Measurements from ENCODE around the gene GID8.
"Not testable (repeated sequence)": the region's sequence is repeated elsewhere in the genome, so short reads cannot be mapped to it uniquely, and the experiment has no call there.

The GID8 gene

DNA sequence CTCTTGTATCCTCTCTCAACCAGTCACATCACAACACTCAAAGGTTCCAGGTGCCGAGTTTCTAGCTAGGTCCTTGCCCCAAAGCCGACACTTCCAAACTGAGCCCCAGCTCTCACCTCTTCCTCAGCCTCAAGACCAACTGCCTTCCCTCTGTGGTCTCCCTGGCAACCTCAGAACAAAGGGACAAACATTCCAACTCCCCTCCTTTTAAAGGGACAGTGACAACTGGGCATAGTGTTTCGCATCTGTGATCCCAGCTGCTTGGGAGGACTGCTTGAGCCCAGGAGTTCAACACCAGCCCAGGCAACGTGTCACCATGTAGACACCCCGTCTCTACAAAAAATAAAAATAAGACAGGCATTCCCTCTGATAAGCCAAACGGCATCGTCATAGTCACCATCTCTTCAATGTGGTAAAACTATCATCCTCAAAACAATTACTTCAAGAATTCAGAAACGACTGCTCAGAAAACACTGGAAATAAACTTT, 22.9 kb upstream of the GID8 start:
- H3K9me3 ChIP-seq (ENCODE audit: control insufficient read depth, insufficient read depth, low read depth, low read length), result no peaks in the 10 kb centered on the region
- no peaks in the 10 kb centered on the region for H3K27me3 ChIP-seq (ENCODE audit: control insufficient read depth, insufficient read depth, low read length)
- peaks cover 58% of the 10 kb centered on the region for H3K4me1 ChIP-seq (ENCODE audit: control insufficient read depth, insufficient read depth, low read length)
- no peak overlapping the region for H3K27ac ChIP-seq (ENCODE audit: low read depth, low read length)
- no peak overlapping the region for H3K4me3 ChIP-seq (ENCODE audit: low read depth, low read length)
- peaks cover 43% of the 10 kb centered on the region for H3K36me3 ChIP-seq (ENCODE audit: control insufficient read depth, insufficient read depth, low read length)
- no peak overlapping the region for H3K9ac ChIP-seq (ENCODE audit: low read length)

DNA sequence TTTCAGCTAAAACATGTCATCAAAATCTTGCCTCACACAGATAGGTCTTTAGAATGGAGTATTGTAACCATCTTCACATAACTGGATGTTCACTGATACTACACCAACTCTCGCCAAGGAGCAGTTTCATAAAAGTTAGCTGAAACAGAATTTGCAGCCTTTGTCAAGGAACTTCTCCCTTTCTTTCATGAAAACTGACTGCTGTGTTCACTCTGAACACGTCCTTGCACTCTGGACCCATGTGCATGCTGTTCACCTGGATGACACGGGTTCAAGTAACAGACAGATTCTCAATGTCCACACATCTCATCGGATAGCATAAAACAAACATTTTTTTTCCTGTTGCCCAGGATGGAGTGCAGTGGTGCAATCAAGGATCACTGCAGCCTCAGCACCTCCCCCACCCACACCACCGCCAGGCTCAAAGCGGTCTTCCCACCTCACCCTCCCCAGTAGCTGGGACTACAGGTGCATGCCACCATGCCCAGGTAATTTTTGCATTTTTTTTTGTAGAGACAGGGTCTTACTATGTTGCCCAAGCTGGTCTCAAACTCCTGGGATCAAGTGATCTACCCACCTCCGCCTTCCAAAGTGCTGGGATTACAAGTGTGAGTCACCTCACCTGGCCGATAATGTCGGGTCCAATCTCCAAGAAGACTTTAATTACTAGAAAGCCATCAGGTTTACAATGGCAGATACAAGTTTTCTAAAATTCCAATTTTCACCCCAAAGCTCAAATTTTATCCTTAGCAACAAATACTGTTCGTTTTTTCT, 21.1 kb upstream of the GID8 start:
- Histone ChIP-seq H3K4me3 (ENCODE audit: low read depth, low read length) (no peak overlapping the region), H3K4me1 (ENCODE audit: control insufficient read depth, insufficient read depth, low read length) (peaks cover 72% of the 10 kb centered on the region), H3K9me3 (ENCODE audit: control insufficient read depth, insufficient read depth, low read depth, low read length) (no peaks in the 10 kb centered on the region), H3K36me3 (ENCODE audit: control insufficient read depth, insufficient read depth, low read length) (peaks cover 24% of the 10 kb centered on the region), H3K27ac (ENCODE audit: low read depth, low read length) (no peak overlapping the region), H3K27me3 (ENCODE audit: control insufficient read depth, insufficient read depth, low read length) (no peaks in the 10 kb centered on the region), H3K9ac (ENCODE audit: low read length) (no peak overlapping the region)

DNA sequence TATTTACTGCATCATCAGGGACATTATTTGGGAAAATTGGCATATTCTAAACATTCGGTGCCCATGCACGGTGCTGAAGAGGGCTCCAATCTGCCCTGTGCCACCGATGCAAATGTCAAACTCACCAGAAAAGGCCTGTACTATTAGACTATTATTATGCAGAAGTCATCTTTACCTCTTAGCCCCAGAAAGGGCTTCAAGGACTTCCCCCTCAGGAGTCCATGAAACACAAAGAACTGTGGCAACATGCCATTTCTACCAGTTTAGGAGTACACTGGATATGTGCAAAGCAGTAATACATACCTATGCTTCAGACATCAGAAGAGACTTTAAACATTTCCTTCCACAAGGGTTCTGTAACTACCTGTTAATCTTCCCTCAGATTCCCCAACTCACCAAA, 20.2 kb upstream of the GID8 start:
- no peak overlapping the region for H3K9ac ChIP-seq (ENCODE audit: low read length)
- H3K4me1 ChIP-seq (ENCODE audit: control insufficient read depth, insufficient read depth, low read length), result peaks cover 77% of the 10 kb centered on the region
- H3K27me3 ChIP-seq (ENCODE audit: control insufficient read depth, insufficient read depth, low read length), result no peaks in the 10 kb centered on the region
- no peak overlapping the region for H3K27ac ChIP-seq (ENCODE audit: low read depth, low read length)
- H3K36me3 ChIP-seq (ENCODE audit: control insufficient read depth, insufficient read depth, low read length), result peaks cover 17% of the 10 kb centered on the region
- H3K9me3 ChIP-seq (ENCODE audit: control insufficient read depth, insufficient read depth, low read depth, low read length), result no peaks in the 10 kb centered on the region
- H3K4me3 ChIP-seq (ENCODE audit: low read depth, low read length), result no peak overlapping the region

GRCh38 chr20:62918147-62918546, 19.8 kb upstream of the GID8 start:
- Histone ChIP-seq H3K27me3 (ENCODE audit: control insufficient read depth, insufficient read depth, low read length) (no peaks in the 10 kb centered on the region), H3K27ac (ENCODE audit: low read depth, low read length) (no peak overlapping the region), H3K9ac (ENCODE audit: low read length) (no peak overlapping the region), H3K9me3 (ENCODE audit: control insufficient read depth, insufficient read depth, low read depth, low read length) (no peaks in the 10 kb centered on the region), H3K36me3 (ENCODE audit: control insufficient read depth, insufficient read depth, low read length) (peaks cover 13% of the 10 kb centered on the region), H3K4me1 (ENCODE audit: control insufficient read depth, insufficient read depth, low read length) (peaks cover 77% of the 10 kb centered on the region), H3K4me3 (ENCODE audit: low read depth, low read length) (0 out of 2 replicates have a peak overlapping the region, but pooled peaks have one; percentile 6)

GRCh38 chr20:62918831-62919230, 19.1 kb upstream of the GID8 start:
- H3K36me3 ChIP-seq (ENCODE audit: control insufficient read depth, insufficient read depth, low read length), result peaks cover 6% of the 10 kb centered on the region
- H3K4me3 ChIP-seq (ENCODE audit: low read depth, low read length), result no peak overlapping the region
- no peaks in the 10 kb centered on the region for H3K27me3 ChIP-seq (ENCODE audit: control insufficient read depth, insufficient read depth, low read length)
- peaks cover 83% of the 10 kb centered on the region for H3K4me1 ChIP-seq (ENCODE audit: control insufficient read depth, insufficient read depth, low read length)
- no peaks in the 10 kb centered on the region for H3K9me3 ChIP-seq (ENCODE audit: control insufficient read depth, insufficient read depth, low read depth, low read length)
- no peak overlapping the region for H3K9ac ChIP-seq (ENCODE audit: low read length)
- no peak overlapping the region for H3K27ac ChIP-seq (ENCODE audit: low read depth, low read length)

DNA sequence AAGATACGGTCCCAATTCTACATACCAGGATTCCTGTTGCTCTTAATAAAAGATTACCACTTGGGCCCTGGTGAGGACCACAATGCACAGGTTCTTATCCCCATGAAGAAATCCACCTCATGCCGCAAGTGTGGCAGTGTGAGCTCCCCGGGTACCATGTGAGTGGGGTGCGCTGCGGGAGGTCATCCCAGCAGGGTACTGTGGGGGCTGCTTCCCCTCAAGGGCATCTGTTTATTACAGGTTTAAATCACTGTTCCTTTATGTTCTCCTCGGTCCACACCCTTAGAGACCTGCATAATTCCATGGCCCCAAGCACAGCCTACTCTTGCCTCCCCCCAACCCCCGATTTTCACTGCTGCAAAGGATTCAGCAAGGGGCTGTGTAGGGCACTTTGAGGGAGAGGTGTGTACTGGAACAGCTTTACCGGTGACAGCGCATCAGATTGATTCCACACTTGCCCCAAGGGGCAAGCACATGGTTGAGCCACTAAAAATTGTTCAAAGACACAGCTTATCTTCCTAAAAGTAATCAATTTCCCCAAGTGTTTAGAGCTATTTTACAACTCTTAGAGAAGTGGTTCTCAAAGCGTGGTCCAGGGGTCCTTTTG, 17.8 kb upstream of the GID8 start:
- no peaks in the 10 kb centered on the region for H3K27me3 ChIP-seq (ENCODE audit: control insufficient read depth, insufficient read depth, low read length)
- H3K4me3 ChIP-seq (ENCODE audit: low read depth, low read length), result 0 out of 2 replicates have a peak overlapping the region, but pooled peaks have one; percentile 3
- no peaks in the 10 kb centered on the region for H3K36me3 ChIP-seq (ENCODE audit: control insufficient read depth, insufficient read depth, low read length)
- peak overlapping the region; percentile 35; the same call in 1 of the 2 replicates for H3K27ac ChIP-seq (ENCODE audit: low read depth, low read length)
- H3K9me3 ChIP-seq (ENCODE audit: control insufficient read depth, insufficient read depth, low read depth, low read length), result no peaks in the 10 kb centered on the region
- peaks cover 84% of the 10 kb centered on the region for H3K4me1 ChIP-seq (ENCODE audit: control insufficient read depth, insufficient read depth, low read length)
- no peak overlapping the region for H3K9ac ChIP-seq (ENCODE audit: low read length)

GRCh38 chr20:62921119-62921687, 16.7 kb upstream of the GID8 start:
- Histone ChIP-seq H3K9ac (ENCODE audit: low read length) (no peak overlapping the region), H3K4me1 (ENCODE audit: control insufficient read depth, insufficient read depth, low read length) (peaks cover 73% of the 10 kb centered on the region)

GRCh38 chr20:62922451-62922921, 15.5 kb upstream of the GID8 start:
- Histone ChIP-seq H3K36me3 (ENCODE audit: control insufficient read depth, insufficient read depth, low read length) (no peaks in the 10 kb centered on the region), H3K27ac (ENCODE audit: low read depth, low read length) (no peak overlapping the region), H3K4me1 (ENCODE audit: control insufficient read depth, insufficient read depth, low read length) (peaks cover 65% of the 10 kb centered on the region), H3K9me3 (ENCODE audit: control insufficient read depth, insufficient read depth, low read depth, low read length) (no peaks in the 10 kb centered on the region), H3K9ac (ENCODE audit: low read length) (no peak overlapping the region), H3K27me3 (ENCODE audit: control insufficient read depth, insufficient read depth, low read length) (no peaks in the 10 kb centered on the region), H3K4me3 (ENCODE audit: low read depth, low read length) (no peak overlapping the region; the same call in 1 of the 2 replicates)

More at GRCh38 chr20:62921119-62921687, 16.7 kb upstream of the GID8 start:
- no peak overlapping the region for H3K4me3 ChIP-seq (ENCODE audit: low read depth, low read length)
- H3K36me3 ChIP-seq (ENCODE audit: control insufficient read depth, insufficient read depth, low read length), result no peaks in the 10 kb centered on the region
- no peaks in the 10 kb centered on the region for H3K27me3 ChIP-seq (ENCODE audit: control insufficient read depth, insufficient read depth, low read length)
- no peaks in the 10 kb centered on the region for H3K9me3 ChIP-seq (ENCODE audit: control insufficient read depth, insufficient read depth, low read depth, low read length)
- H3K27ac ChIP-seq (ENCODE audit: low read depth, low read length), result no peak overlapping the region

DNA sequence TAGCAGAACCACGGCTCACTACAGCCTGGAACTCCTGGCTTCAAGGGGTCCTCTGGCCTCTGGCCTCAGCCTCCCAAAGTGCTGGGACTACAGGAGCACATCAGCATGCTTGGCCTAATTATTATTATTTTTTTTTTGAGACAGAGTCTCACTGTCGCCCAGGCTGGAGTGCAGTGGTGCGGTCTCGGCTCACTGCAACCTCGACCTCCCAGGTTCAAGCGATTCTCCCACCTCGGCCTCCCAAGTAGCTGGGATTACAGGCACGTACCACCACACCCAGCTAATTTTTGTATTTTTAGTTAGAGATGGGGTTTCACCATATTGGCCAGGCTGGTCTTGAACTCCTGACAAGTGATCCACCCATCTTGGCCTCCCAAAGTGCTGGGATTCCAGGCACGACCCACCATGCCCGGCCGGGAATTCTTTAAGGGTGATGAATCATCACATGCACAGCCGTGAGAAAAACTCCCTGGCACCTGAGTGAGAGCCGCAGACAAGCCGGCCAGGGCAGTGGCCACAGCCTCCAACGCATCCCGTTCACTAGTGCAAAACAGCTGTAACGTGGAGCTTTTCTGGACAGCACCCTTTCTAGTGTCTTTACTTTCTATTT, 14.8 kb upstream of the GID8 start:
- peak overlapping the region; percentile 76 for H3K4me3 ChIP-seq (ENCODE audit: low read depth, low read length)
- H3K27me3 ChIP-seq (ENCODE audit: control insufficient read depth, insufficient read depth, low read length); H3K9me3 ChIP-seq (ENCODE audit: control insufficient read depth, insufficient read depth, low read depth, low read length); H3K36me3 ChIP-seq (ENCODE audit: control insufficient read depth, insufficient read depth, low read length); H3K9ac ChIP-seq (ENCODE audit: low read length); H3K27ac ChIP-seq (ENCODE audit: low read depth, low read length): not testable (repeated sequence)
- H3K4me1 ChIP-seq (ENCODE audit: control insufficient read depth, insufficient read depth, low read length), result peaks cover 65% of the 10 kb centered on the region

- H3K4me1 ChIP-seq (ENCODE audit: control insufficient read depth, insufficient read depth, low read length), result peaks cover 65% of the 10 kb centered on the region
Observed at GRCh38 chr20:62923669-62924441, 14.1 kb upstream of the GID8 start.

More at GRCh38 chr20:62923669-62924441, 14.1 kb upstream of the GID8 start:
- Histone ChIP-seq H3K27me3 (ENCODE audit: control insufficient read depth, insufficient read depth, low read length) (no peaks in the 10 kb centered on the region), H3K9ac (ENCODE audit: low read length) (peak overlapping the region; percentile 86), H3K27ac (ENCODE audit: low read depth, low read length) (no peak overlapping the region), H3K4me3 (ENCODE audit: low read depth, low read length) (peak overlapping the region; percentile 76), H3K9me3 (ENCODE audit: control insufficient read depth, insufficient read depth, low read depth, low read length) (no peaks in the 10 kb centered on the region), H3K36me3 (ENCODE audit: control insufficient read depth, insufficient read depth, low read length) (no peaks in the 10 kb centered on the region)

Data from HUES6 (cell line).